ENCODE data around the gene MAMDC2.
"Not testable (repeated sequence)": the region's sequence is repeated elsewhere in the genome, so short reads cannot be mapped to it uniquely, and the experiment has no call there.

The MAMDC2 gene

DNA sequence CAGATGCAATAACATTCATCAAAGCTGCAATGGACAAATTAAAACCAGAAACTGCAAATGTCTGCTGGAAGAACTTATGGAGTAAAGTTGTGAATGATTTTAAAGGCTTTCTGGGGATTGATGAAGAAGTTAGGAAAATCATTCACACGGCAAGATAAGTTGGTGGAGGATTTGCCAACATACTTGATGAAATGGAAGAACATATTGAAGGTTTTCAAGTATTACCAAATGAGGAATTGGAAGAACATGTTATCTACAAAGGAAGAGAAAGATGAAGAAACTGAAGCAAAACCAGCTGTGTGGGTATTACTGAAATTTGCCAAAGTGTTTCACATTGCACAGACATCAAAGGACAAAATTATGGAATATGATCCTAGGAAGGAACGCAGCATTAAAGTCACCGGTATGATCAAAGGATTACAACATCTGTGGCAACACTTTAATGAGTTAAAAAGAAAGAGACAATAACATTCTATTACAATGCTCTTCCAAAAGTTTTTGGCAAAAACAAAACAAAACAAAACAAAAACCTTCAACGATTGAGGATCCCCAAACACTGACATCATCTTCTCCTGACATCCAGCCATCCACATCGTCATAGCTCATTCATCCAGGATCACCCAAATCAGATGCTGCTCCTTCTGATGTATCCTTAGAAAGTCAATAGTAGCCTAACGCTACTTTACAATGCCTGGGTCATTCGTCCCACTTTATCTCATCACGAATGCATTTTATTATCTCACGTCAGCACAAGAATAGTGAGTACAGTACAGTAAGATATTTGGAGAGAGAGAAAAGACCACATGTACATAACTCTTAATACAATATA lies 153.8 kb downstream of the MAMDC2 start:
- no peak for DNase-seq (ENCODE audit: low read depth in 2 of 2)

DNA sequence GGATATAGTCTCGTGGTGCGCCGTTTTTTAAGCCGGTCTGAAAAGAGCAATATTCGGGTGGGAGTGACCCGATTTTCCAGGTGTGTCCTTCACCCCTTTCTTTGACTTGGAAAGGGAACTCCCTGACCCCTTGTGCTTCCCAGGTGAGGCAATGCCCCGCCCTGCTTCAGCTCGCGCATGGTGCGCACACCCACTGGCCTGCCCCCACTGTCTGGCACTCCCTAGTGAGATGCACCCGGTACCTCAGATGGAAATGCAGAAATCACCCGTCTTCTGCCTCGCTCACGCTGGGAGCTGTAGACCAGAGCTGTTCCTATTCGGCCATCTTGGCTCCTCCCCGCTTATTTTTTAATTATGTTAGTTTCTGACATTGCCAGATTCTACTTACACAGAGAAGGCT lies 161.1 kb downstream of the MAMDC2 start:
- DNase-seq (ENCODE audit: low read depth in 2 of 2), result not testable (repeated sequence)

- no peak for DNase-seq (ENCODE audit: low read depth in 2 of 2)
Observed at GRCh38 chr9:70205366-70206020, 161.8 kb downstream of the MAMDC2 start.

- no peak for DNase-seq (ENCODE audit: low read depth in 2 of 2)
Observed at GRCh38 chr9:70217029-70217428, 173.4 kb downstream of the MAMDC2 start.

DNA sequence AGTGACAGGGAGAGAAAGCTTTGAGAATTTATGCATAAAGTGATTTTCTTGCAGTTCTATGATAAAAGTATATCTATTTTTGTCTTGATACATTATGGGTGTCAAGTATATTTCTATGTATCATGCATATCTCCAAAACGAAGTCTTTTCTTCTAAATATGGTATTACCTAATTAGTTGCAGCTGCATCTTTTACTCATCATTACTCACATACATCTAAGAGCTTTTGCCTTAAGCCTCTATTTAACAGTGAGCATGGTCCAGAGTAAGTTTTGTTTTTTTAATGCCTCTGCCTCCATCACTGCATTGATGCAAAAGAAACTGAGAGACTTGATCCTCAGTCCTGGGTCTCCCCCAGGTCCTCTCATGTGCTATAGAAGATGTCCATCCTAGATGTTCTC lies 175.1 kb downstream of the MAMDC2 start:
- no peak for DNase-seq (ENCODE audit: low read depth in 2 of 2)

GRCh38 chr9:70220216-70220615 lies 176.6 kb downstream of the MAMDC2 start:
- no peak for DNase-seq (ENCODE audit: low read depth in 2 of 2)

DNA sequence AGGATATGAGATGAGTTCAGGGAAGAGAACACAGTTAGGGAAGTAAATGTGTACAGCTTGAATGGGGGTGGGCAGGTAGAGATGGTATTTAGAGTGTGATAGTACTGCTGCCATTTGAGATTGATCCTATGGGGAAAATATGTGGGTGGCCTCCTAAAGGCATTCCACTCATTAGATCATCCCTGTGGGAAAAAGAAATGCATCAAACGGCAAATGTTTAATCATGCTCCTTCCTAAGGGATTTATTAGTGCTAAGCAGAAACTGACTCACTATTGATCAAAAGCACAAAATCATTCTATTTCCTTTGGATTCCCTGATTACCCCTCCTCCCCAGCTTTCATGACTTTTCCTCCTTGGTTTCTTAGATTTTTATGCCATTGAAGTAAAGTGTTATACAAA lies 178.7 kb downstream of the MAMDC2 start:
- no peak for DNase-seq (ENCODE audit: low read depth in 2 of 2)

DNA sequence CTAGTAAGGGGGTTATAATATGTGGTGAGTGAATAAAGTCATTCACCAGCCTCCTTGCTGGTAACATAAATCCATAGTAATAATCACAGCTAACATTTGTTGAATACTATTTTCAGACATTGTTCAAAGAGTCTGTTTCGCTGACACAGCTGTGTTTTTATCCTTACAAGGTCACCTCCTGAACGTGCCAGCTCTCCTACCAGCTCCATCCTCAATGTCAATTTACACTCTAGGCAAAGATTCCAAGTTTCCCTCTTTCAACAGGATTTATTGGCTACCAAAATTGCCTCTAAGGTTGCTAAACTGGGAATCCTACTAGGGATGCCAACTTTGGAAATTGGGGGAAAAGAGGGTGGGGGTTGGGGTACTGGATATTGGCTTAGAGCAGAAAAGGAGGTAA lies 184.5 kb downstream of the MAMDC2 start:
- DNase-seq (ENCODE audit: low read depth in 2 of 2), result no peak

GRCh38 chr9:70228611-70229010 lies 185.0 kb downstream of the MAMDC2 start:
- no peak for DNase-seq (ENCODE audit: low read depth in 2 of 2)

GRCh38 chr9:70229026-70229425 lies 185.4 kb downstream of the MAMDC2 start:
- no peak for DNase-seq (ENCODE audit: low read depth in 2 of 2)

DNA sequence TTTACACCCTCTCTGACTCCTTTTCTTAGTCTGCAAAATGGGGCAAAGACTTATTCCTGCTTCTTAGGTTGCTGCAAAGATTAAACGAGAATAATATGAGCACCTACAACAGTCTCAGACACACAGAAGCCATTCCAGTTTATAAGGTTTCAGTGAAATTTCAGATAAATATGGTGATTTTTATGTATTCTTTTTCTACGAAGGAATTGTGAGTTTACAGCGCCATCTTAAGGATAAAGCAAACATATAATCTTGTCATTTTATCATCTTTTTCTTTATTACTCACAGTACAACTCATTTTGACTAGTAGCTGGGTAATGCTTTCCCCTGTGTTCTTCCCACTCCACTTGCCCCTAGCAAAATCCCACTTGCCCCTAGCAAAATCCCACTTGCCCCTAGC lies 185.9 kb downstream of the MAMDC2 start:
- DNase-seq (ENCODE audit: low read depth in 2 of 2), result no peak

GRCh38 chr9:70232476-70232875 lies 188.8 kb downstream of the MAMDC2 start:
- no peak for DNase-seq (ENCODE audit: low read depth in 2 of 2)

DNA sequence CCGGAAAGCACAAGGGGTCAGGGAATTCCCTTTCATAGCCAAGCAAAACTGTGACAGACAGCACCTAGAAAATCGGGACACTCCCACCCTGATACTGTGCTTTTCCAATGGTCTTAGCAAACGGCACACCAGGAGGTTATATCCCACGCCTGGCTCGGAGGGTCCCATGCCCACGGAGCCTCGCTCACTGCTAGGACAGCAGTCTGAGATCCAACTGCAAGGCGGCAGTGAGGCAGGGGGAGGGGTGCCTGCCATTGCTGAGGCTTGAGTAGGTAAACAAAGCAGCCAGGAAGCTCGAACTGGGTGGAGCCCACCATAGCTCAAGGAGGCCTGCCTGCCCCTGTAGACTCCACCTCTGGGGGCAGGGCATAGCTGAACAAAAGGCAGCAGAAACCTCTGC lies 190.6 kb downstream of the MAMDC2 start:
- not testable (repeated sequence) for DNase-seq (ENCODE audit: low read depth in 2 of 2)

DNA sequence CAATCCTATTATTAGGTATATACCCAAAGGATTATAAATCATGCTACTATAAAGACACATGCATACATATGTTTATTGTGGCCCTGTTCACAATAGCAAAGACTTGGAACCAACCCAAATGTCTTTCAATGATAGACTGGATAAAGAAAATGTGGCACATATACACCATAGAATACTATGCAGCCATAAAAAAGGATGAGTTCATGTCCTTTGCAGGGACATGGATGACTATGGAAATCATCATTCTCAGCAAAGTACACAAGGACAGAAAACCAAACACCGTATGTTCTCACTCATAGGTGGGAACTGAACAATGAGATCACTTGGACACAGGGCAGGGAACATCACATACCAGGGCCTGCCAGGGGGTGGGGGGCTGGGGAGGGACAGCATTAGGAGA lies 202.3 kb downstream of the MAMDC2 start:
- not testable (repeated sequence) for DNase-seq (ENCODE audit: low read depth in 2 of 2)

DNA sequence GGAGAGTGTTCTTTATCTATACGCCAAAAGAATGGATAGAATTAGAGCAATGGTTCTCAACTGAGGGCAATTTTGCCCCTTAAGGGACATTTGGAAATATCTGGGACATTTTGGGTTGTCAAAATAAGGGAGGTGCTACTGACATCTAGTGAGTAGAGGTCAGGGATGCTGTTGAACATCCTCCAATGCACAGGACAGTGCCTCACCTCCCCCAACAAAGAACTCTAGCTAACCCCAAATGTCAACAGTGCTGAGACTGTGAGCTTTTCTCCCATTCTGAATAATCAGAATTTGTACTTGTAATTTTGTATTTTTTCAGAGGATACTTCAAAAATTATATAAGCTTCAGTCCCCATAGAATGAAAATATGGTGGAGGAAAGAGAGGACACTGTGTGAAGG lies 206.6 kb downstream of the MAMDC2 start:
- no peak for DNase-seq (ENCODE audit: low read depth in 2 of 2)

- DNase-seq (ENCODE audit: low read depth in 2 of 2), result no peak
Observed at GRCh38 chr9:70255486-70255885, 211.8 kb downstream of the MAMDC2 start.

GRCh38 chr9:70256123-70256551 lies 212.5 kb downstream of the MAMDC2 start:
- DNase-seq (ENCODE audit: low read depth in 2 of 2), result no peak

DNA sequence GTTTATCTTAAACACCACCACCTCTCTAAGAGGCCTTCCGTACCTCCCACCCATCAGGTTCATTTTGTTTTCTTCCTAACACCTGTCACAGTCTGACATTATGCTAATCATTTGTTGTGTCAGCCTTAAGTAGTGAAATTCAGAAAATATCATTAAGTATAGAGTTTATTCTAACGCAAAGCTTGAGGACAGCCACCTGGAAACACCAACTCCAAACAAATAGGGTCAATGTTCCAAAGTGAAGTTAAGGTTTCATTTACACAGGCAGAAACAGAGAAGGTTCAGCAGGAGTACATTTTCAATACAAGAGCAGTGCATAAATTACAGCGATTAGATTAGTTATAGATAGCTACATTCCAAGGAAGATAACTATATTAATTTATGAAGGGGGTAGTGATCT lies 213.9 kb downstream of the MAMDC2 start:
- no peak for DNase-seq (ENCODE audit: low read depth in 2 of 2)

DNA sequence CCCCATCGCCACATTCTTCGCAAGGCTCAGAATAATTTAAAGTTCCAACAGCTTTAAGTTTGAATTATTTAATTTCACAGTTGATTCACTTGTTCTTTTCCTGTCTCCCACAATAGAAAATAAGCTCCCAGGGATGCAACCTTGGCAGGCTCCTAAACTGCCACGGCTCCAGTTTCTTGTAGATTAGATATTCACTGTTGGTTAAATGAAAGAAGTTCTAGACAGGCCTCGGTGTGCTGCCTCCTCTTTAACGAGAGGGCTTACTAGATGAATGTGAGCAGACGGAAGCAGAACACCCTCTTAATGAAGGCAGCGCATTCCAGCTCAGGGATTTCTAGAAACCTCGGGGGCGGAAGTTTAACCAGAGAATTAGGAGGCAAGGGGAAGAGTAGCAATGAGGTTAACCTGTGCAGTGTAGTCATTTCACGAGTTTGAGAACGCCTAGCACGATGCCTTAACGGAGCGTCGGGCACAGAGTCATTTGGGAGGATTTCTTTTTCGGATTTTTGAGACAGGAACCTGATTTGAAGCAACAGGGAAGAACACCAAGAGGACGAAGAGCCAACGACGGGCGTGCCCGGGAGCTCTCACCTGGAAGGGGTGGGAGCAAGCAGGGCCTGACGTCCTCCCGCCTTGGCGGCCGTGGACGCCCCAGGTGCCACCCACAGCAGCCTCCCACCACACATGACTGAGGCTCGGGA lies 214.5 kb downstream of the MAMDC2 start:
- peak in 1 of 2 donors; percentile 8 for DNase-seq (ENCODE audit: low read depth in 2 of 2)

DNA sequence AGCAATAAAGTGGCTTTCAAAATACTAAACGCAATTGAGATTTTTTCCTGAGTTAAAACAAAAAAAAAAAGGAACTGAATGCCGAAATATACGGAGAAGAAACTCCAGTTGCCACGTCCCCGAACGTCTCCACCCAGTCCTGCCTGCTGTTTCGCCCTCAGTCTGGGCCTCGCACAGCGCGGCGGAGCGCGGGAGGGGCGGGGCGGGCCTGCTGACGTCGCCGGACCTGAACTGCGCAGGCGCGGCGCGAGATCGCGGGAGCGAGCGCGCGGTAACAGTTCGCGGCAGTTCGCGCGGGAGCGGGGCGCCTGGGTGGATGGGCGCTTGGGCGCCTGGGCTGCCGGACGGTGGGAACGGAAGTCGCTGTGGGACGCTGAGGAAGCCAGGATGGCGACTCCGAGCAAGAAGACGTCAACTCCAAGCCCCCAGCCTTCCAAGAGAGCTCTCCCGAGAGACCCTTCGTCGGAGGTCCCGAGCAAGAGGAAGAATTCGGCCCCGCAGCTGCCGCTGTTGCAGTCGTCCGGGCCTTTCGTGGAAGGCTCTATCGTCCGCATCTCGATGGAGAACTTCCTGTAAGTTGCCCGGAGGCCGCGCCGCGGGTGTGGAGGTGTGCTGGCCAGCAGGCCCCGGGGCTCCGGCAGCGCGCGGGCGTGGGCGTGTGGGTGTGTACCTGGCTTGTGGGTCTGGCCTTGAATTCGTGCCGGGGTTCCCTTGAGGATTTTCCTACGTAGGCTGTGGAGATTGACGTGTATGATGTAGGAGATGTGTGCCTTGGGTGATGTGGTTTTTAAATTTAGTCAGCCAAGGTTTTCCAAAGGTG lies 215.3 kb downstream of the MAMDC2 start, which contains the start of gene SMC5:
TSS of gene SMC5 (plus strand) at position 287 of the 820 bp plus-strand sequence. CDS start at position 388, 101 bp downstream.
- DNase-seq (ENCODE audit: low read depth in 2 of 2), result peak; percentile 82 to 85

- no peak for DNase-seq (ENCODE audit: low read depth in 2 of 2)
Observed at GRCh38 chr9:70259512-70259802, 215.8 kb downstream of the MAMDC2 start.

DNA sequence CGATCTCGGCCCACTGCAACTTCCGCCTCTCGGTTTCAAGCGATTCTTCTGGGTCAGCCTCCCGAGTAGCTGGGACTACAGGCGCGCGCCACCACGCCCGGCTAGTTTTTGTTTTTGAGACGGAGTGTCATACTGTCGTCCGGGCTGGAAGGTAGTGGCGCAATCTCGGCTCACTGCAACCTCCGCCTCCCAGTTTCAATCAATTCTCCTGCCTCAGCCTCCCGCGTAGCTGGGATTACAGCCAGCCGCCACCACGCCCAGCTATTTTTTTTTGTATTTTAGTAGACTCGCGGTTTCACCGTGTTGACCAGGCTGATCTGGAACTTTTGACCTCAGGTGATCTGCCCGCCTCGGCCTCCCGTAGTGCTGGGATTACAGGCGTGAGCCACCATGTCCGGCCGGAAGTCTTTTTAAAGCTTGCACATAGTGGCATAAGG lies 216.4 kb downstream of the MAMDC2 start:
- no peak for DNase-seq (ENCODE audit: low read depth in 2 of 2)

Data from stimulated activated CD8-positive, alpha-beta memory T cell treated with anti-CD3 and anti-CD28 coated beads, Interleukin-15, amount 100 ng/mL, for 48 hours (primary cell).